HG03108 (cell line): ENCODE results near the gene SUSD4.

ENCODE experiments used
- ATAC-seq: cut with Tn5 transposase; IDR thresholded peaks from one replicate; pipeline ENCODE4 v1.9.1; 2021; ENCODE audit warnings: moderate library complexity; ENCODE audit not compliant: unreplicated experiment

Gene SUSD4

GRCh38 chr1:223331301-223331700 is 32.7 kb downstream of the SUSD4 start:
- no peak for ATAC-seq

- no peak for ATAC-seq
These were observed 33.5 kb downstream of the SUSD4 start for GRCh38 chr1:223330466-223330865.

- ATAC-seq = no peak
These were observed 34.1 kb downstream of the SUSD4 start for GRCh38 chr1:223329664-223330415.

GRCh38 chr1:223329252-223329651 is 34.7 kb downstream of the SUSD4 start:
- ATAC-seq = no peak

- ATAC-seq = no peak
These were observed 35.4 kb downstream of the SUSD4 start for GRCh38 chr1:223328566-223328965.

GRCh38 chr1:223326776-223327175 is 37.2 kb downstream of the SUSD4 start:
- ATAC-seq = no peak

GRCh38 chr1:223323491-223324484 is 40.2 kb downstream of the SUSD4 start:
- no peak for ATAC-seq

- ATAC-seq = no peak
These were observed 41.1 kb downstream of the SUSD4 start for GRCh38 chr1:223322868-223323267.

GRCh38 chr1:223320959-223321358 is 43.0 kb downstream of the SUSD4 start:
- ATAC-seq = no peak

- ATAC-seq = no peak
These were observed 43.9 kb downstream of the SUSD4 start for GRCh38 chr1:223319905-223320580.

- ATAC-seq = no peak
These were observed 44.6 kb downstream of the SUSD4 start for GRCh38 chr1:223319398-223319797.

GRCh38 chr1:223316082-223316481 is 47.9 kb downstream of the SUSD4 start:
- no peak for ATAC-seq

GRCh38 chr1:223315665-223316064 is 48.3 kb downstream of the SUSD4 start:
- ATAC-seq = no peak

GRCh38 chr1:223313415-223313754 is 50.6 kb downstream of the SUSD4 start:
- ATAC-seq = no peak

GRCh38 chr1:223312705-223313414 is 51.1 kb downstream of the SUSD4 start:
- no peak for ATAC-seq

GRCh38 chr1:223312273-223312672 is 51.7 kb downstream of the SUSD4 start:
- ATAC-seq = no peak

GRCh38 chr1:223311826-223312225 is 52.1 kb downstream of the SUSD4 start:
- ATAC-seq = no peak

GRCh38 chr1:223308136-223308535 is 55.8 kb downstream of the SUSD4 start:
- no peak for ATAC-seq

- no peak for ATAC-seq
These were observed 56.4 kb downstream of the SUSD4 start for GRCh38 chr1:223307544-223307943.

- no peak for ATAC-seq
These were observed 59.0 kb downstream of the SUSD4 start for GRCh38 chr1:223304931-223305330.

- ATAC-seq = no peak
These were observed 62.6 kb downstream of the SUSD4 start for GRCh38 chr1:223301371-223301770.
